ENCODE results near the gene MYH1. TPM values are rescaled to one million over a fixed set of nuclear protein-coding genes. Genes with fewer than 3 reads are reported as not detected.
A peak's percentile ranks its signal among the peaks of the same experiment; 100 is the strongest.

MYH1 gene
- total and polyA plus RNA-seq, 2 experiments from 2014 or later, result not detected

GRCh38 chr17:10557422-10557821 is 39.1 kb upstream of the MYH1 start:
- H3K4me2 ChIP-seq, result no peak overlapping the region
- no peaks in the 10 kb centered on the region for H4K20me1 ChIP-seq (replicated peaks; ENCODE audit: insufficient read depth)
- H3K4me1 ChIP-seq (ENCODE audit: insufficient read depth), result peaks cover 18% of the 10 kb centered on the region
- H2AFZ ChIP-seq, result no peak overlapping the region
- no peaks in the 10 kb centered on the region for H3F3A ChIP-seq (replicated peaks; ENCODE audit: low read depth)
- H3K4me3 Mint-ChIP-seq, result no peak overlapping the region
- no peak for TF ChIP-seq CREB1 (CRISPR knock-in tag; IDR thresholded peaks at IDR 0.05; ENCODE audit: low read depth)
- TF ChIP-seq ZNF331 (CRISPR knock-in tag; IDR thresholded peaks at IDR 0.05; ENCODE audit: low read depth), result no peak
- TF ChIP-seq, protein P1, sequence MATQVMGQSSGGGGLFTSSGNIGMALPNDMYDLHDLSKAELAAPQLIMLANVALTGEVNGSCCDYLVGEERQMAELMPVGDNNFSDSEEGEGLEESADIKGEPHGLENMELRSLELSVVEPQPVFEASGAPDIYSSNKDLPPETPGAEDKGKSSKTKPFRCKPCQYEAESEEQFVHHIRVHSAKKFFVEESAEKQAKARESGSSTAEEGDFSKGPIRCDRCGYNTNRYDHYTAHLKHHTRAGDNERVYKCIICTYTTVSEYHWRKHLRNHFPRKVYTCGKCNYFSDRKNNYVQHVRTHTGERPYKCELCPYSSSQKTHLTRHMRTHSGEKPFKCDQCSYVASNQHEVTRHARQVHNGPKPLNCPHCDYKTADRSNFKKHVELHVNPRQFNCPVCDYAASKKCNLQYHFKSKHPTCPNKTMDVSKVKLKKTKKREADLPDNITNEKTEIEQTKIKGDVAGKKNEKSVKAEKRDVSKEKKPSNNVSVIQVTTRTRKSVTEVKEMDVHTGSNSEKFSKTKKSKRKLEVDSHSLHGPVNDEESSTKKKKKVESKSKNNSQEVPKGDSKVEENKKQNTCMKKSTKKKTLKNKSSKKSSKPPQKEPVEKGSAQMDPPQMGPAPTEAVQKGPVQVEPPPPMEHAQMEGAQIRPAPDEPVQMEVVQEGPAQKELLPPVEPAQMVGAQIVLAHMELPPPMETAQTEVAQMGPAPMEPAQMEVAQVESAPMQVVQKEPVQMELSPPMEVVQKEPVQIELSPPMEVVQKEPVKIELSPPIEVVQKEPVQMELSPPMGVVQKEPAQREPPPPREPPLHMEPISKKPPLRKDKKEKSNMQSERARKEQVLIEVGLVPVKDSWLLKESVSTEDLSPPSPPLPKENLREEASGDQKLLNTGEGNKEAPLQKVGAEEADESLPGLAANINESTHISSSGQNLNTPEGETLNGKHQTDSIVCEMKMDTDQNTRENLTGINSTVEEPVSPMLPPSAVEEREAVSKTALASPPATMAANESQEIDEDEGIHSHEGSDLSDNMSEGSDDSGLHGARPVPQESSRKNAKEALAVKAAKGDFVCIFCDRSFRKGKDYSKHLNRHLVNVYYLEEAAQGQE (IDR thresholded peaks at IDR 0.05; ENCODE audit: unreplicated experiment), result no peak
- TF ChIP-seq NANOG (IDR thresholded peaks at IDR 0.05; ENCODE audit: borderline replicate concordance), result no peak
- TF ChIP-seq ZNF114 (CRISPR knock-in tag; IDR thresholded peaks at IDR 0.05), result no peak
- H3K27me3 ChIP-seq (ENCODE audit: insufficient read depth), result no peaks in the 10 kb centered on the region
- DNase-seq (ENCODE audit: low spot score) (no peak), ATAC-seq (no peak)
- no peak overlapping the region for H3K27ac ChIP-seq (ENCODE audit: low read depth)
- H3K79me2 ChIP-seq (replicated peaks; ENCODE audit: insufficient read depth), result no peaks in the 10 kb centered on the region
- no peak overlapping the region for H3K4me3 ChIP-seq
- H3K4me1 Mint-ChIP-seq, result peaks cover 23% of the 10 kb centered on the region
- no peaks in the 10 kb centered on the region for H3K36me3 ChIP-seq (ENCODE audit: insufficient read depth)
- H3K36me3 Mint-ChIP-seq (ENCODE audit: low read depth), result no peaks in the 10 kb centered on the region; the same call in 2 of the 3 replicates
- no peak overlapping the region for H3K27ac Mint-ChIP-seq
- H3K9me2 ChIP-seq (ENCODE audit: insufficient read depth), result peaks cover 12% of the 10 kb centered on the region
- peaks cover 5% of the 10 kb centered on the region for H3K27me3 Mint-ChIP-seq (ENCODE audit: insufficient read depth, low read depth, poor library complexity)
- H3K9me3 Mint-ChIP-seq, result no peaks in the 10 kb centered on the region

- H3K9me2 ChIP-seq (ENCODE audit: insufficient read depth), result peaks cover 12% of the 10 kb centered on the region
- peaks cover 29% of the 10 kb centered on the region for H3K4me1 Mint-ChIP-seq
- H3K27me3 ChIP-seq (ENCODE audit: insufficient read depth), result no peaks in the 10 kb centered on the region
- H3K27me3 Mint-ChIP-seq (ENCODE audit: insufficient read depth, low read depth, poor library complexity), result peaks cover 5% of the 10 kb centered on the region
- no peaks in the 10 kb centered on the region for H4K20me1 ChIP-seq (replicated peaks; ENCODE audit: insufficient read depth)
- H3K36me3 ChIP-seq (ENCODE audit: insufficient read depth), result no peaks in the 10 kb centered on the region
- no peaks in the 10 kb centered on the region for H3K79me2 ChIP-seq (replicated peaks; ENCODE audit: insufficient read depth)
- TF ChIP-seq NANOG (IDR thresholded peaks at IDR 0.05; ENCODE audit: borderline replicate concordance) (no peak), EZH2 (IDR thresholded peaks at IDR 0.05; ENCODE audit: low read depth, unreplicated experiment) (no peak)
- TF ChIP-seq, protein P2, sequence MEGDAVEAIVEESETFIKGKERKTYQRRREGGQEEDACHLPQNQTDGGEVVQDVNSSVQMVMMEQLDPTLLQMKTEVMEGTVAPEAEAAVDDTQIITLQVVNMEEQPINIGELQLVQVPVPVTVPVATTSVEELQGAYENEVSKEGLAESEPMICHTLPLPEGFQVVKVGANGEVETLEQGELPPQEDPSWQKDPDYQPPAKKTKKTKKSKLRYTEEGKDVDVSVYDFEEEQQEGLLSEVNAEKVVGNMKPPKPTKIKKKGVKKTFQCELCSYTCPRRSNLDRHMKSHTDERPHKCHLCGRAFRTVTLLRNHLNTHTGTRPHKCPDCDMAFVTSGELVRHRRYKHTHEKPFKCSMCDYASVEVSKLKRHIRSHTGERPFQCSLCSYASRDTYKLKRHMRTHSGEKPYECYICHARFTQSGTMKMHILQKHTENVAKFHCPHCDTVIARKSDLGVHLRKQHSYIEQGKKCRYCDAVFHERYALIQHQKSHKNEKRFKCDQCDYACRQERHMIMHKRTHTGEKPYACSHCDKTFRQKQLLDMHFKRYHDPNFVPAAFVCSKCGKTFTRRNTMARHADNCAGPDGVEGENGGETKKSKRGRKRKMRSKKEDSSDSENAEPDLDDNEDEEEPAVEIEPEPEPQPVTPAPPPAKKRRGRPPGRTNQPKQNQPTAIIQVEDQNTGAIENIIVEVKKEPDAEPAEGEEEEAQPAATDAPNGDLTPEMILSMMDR (conservative IDR thresholded peaks at IDR 0.05; ENCODE audit: low read depth in 2 of 2), result no peak
- no peaks in the 10 kb centered on the region for H3K9me3 Mint-ChIP-seq
- H3K27ac Mint-ChIP-seq, result no peak overlapping the region
- H3K36me3 Mint-ChIP-seq (ENCODE audit: low read depth), result no peaks in the 10 kb centered on the region; the same call in 2 of the 3 replicates
- no peaks in the 10 kb centered on the region for H3F3A ChIP-seq (replicated peaks; ENCODE audit: low read depth)
- H3K27ac ChIP-seq (ENCODE audit: low read depth), result no peak overlapping the region
- no peak overlapping the region for H3K4me2 ChIP-seq
- H3K4me3 ChIP-seq, result no peak overlapping the region
- H3K4me3 Mint-ChIP-seq, result no peak overlapping the region
- DNase-seq (ENCODE audit: low spot score) (no peak), ATAC-seq (no peak)
- peak overlapping the region; percentile 89 for H2AFZ ChIP-seq
- H3K4me1 ChIP-seq (ENCODE audit: insufficient read depth), result peaks cover 18% of the 10 kb centered on the region
Observed at GRCh38 chr17:10556301-10557005, 38.1 kb upstream of the MYH1 start.
